GM19324 (cell line): ENCODE measurements around the gene RAB24.
"Not testable (repeated sequence)": the region's sequence is repeated elsewhere in the genome, so short reads cannot be mapped to it uniquely, and the experiment has no call there.

Experiments
- ATAC-seq: cut with Tn5 transposase; IDR thresholded peaks from one replicate; pipeline ENCODE4 v1.9.1; 2021; ENCODE audit warnings: mild to moderate bottlenecking, moderate library complexity; ENCODE audit not compliant: unreplicated experiment, low FRiP score

Gene RAB24

DNA sequence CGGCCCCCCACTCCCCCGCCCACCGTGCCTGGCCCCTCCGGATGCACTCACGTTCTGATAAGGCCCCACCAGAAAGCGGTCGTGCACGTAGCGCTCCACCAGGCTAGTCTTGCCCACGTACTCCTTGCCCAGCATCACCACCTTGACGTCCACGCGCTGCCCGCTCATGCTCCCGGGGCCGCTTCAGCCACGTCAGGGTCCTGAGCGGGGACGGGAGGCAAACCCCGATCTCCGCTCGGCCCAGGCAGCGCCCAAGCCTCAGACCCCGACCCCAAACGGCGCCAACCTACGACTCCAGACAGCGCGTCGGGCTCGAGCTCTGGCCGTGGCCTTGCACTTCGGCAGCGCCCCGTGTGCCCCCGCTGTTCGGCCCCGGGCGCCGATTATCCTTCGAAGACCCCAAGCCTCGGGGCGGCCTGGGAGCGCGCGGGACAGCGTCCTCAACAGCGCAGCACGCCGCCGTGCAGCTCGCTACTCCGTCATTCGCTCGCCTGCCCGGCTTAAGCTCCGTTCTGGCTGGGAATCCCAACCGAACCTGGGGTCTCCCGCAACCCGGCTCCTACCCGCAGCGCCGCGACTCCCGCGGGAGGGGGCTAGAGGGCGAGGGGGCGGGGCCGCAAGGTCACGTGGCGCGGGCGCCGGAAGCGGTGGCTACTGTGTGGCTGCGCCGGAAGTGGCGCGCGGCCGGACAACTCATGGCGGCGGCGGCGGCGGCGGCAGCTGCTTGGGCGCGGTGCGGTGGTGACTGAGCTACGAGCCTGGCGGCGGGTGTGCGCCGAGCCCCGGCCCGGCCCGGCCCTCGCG lies at the start of gene RAB24, which contains the start of gene PRELID1:
RAB24 (minus strand) TSS at position 599 of the 804 bp plus-strand sequence; CDS start at position 168, 431 bp downstream.
PRELID1 (plus strand) TSS at position 679 of the 804 bp plus-strand sequence. CDS start 187 bp downstream, outside the sequence.
- peak; percentile 67 for ATAC-seq

DNA sequence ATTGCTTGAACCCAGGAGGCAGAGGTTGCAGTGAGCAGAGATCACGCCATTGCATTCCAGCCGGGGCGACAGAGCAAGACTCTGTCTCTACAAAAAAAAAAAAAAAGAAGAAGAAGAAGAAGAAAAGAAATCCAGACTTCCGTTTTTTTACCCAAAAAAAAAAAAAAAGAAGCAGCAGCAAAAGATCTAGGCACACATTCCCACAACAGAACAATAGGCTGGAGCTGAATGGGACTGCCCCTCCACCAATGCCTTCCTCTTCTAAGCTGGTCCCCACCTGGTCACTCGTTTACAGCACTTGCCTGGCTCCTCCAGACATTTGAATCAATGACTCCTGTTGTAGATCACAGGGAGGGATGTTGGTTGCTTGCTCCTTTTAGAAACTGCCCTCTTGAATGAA lies 49.6 kb upstream of the RAB24 start:
- no peak for ATAC-seq

GRCh38 chr5:177351392-177352329 lies 48.1 kb upstream of the RAB24 start, which contains the start of gene LMAN2:
Gene LMAN2 (minus strand): TSS chr5:177351668. CDS start chr5:177351647, 21 bp downstream.
- peak; percentile 95 for ATAC-seq

GRCh38 chr5:177350776-177351391 lies 47.4 kb upstream of the RAB24 start:
- ATAC-seq: no peak

GRCh38 chr5:177349762-177350161 lies 46.2 kb upstream of the RAB24 start:
- no peak for ATAC-seq

- no peak for ATAC-seq
These were observed 45.8 kb upstream of the RAB24 start for GRCh38 chr5:177349362-177349647.

GRCh38 chr5:177347699-177348098 lies 44.2 kb upstream of the RAB24 start:
- ATAC-seq: no peak

GRCh38 chr5:177346820-177347219 lies 43.3 kb upstream of the RAB24 start:
- ATAC-seq: no peak

GRCh38 chr5:177344891-177345290 lies 41.4 kb upstream of the RAB24 start:
- ATAC-seq: no peak

- ATAC-seq: no peak
These were observed 40.3 kb upstream of the RAB24 start for GRCh38 chr5:177343777-177344176.

DNA sequence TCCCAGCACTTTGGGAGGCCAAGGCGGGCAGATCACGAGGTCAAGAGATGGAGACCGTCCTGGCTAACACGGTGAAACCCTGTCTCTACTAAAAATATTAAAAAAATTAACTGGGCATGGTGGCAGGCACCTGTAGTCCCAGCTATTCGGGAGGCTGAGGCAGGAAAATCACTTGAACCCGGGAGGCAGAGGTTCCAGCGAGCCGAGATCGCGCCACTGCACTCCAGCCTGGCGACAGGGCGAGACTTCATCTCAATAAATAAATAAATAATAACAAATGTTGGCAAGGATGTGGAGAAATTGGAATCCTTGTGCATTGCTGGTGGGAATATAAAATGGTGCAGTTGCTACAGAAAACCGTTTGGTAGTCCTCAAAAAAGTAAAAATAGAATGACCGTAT lies 39.5 kb upstream of the RAB24 start:
- ATAC-seq: not testable (repeated sequence)

- no peak for ATAC-seq
These were observed 35.7 kb upstream of the RAB24 start for GRCh38 chr5:177339107-177339638.

- ATAC-seq: no peak
These were observed 35.0 kb upstream of the RAB24 start for GRCh38 chr5:177338251-177339106.

GRCh38 chr5:177336603-177337494 lies 33.3 kb upstream of the RAB24 start:
- ATAC-seq: no peak

DNA sequence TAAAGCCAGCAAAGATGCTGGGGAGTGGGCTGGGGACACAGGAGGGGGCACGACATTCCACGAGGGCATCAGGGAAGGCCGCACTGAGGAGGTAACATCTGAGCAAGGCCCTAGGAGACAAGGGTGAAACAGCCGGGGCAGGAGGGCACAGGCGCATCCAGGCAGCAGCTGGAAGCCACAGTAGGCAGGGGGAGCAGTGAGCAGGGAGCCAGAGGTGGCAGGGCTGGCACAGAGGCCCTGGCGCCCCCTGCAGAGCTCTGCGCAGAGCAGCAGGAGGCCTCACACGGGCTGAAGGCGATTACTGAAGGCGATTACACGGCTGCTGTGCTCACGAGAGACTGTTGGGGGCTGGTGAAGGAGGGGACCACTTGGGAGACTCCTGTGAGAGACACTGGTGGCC lies 32.6 kb upstream of the RAB24 start:
- no peak for ATAC-seq

DNA sequence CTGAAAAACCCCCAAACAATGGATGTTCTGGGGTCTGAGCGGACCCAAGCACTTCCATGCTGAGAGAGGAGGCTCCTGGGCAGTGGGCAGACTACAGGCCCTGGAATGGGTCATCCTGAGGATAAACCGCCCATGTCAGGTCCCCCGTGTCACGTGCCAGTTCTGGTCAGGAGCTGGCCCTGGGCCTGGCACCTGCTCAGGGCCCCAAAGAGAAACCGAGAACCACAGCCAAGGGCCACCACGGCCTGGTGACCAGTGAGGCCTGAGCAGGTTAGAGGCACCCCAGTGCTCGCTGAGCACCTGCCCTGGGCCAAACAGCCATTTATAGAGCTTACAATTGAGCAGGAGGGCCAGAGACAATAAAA lies 32.2 kb upstream of the RAB24 start:
- ATAC-seq: no peak

GRCh38 chr5:177334781-177335700 lies 31.5 kb upstream of the RAB24 start:
- no peak for ATAC-seq

DNA sequence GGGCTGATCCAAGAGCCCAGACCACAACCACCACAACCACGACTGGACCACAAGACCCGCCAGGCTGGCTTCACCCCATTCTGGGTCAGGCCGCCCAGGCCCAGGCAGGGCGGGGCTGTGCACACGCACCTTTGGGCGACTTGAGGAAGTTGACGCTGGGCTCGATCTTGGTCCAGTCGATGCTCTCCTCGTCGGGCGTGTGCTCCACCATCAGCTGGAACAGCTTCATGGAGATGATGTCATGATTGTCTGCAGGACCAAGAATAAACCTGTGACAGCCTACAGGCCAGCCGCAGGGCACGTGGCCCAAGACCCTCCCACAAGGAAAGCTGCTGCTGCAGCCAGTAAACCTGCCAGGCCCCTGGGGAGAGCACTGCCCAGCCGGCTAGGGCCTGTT lies 30.6 kb upstream of the RAB24 start:
- ATAC-seq: no peak
